ENCODE results near the gene NUMB.

Gene NUMB

GRCh38 chr14:73489481-73490175 is 31.3 kb upstream of the NUMB start:
- no peaks in the 10 kb centered on the region for H3K27me3 ChIP-seq (ENCODE audit: control insufficient read depth, insufficient read depth, low read length)
- no peaks in the 10 kb centered on the region for H3K79me2 ChIP-seq
- H3K4me1 ChIP-seq = peaks cover 14% of the 10 kb centered on the region
- no peaks in the 10 kb centered on the region for H3K9me3 ChIP-seq (ENCODE audit: control insufficient read depth, low read length)
- TF ChIP-seq CTCF (IDR thresholded peaks at IDR 0.05) = no peak
- no peak overlapping the region for H3K4me2 ChIP-seq (ENCODE audit: low read length)
- H2AFZ ChIP-seq = peak overlapping the region; percentile 98
- H3K4me3 ChIP-seq (ENCODE audit: low read depth, low read length) = no peak overlapping the region
- H3K27ac ChIP-seq = peak overlapping the region; percentile 22
- H3K36me3 ChIP-seq (ENCODE audit: control insufficient read depth, insufficient read depth, low read length) = no peaks in the 10 kb centered on the region
- H3K9ac ChIP-seq = no peak overlapping the region

GRCh38 chr14:73478684-73479083 is 20.3 kb upstream of the NUMB start:
- Histone ChIP-seq H3K27me3 (ENCODE audit: control insufficient read depth, insufficient read depth, low read length) (no peaks in the 10 kb centered on the region), H2AFZ (no peak overlapping the region), H3K9ac (no peak overlapping the region), H3K4me1 (no peaks in the 10 kb centered on the region), H3K4me3 (ENCODE audit: low read depth, low read length) (no peak overlapping the region), H3K4me2 (ENCODE audit: low read length) (no peak overlapping the region), H3K9me3 (ENCODE audit: control insufficient read depth, low read length) (no peaks in the 10 kb centered on the region), H3K27ac (no peak overlapping the region), H3K79me2 (no peaks in the 10 kb centered on the region), H3K36me3 (ENCODE audit: control insufficient read depth, insufficient read depth, low read length) (no peaks in the 10 kb centered on the region)
- no peak for TF ChIP-seq CTCF (IDR thresholded peaks at IDR 0.05)

- H3K4me1 ChIP-seq = no peaks in the 10 kb centered on the region
- no peaks in the 10 kb centered on the region for H3K79me2 ChIP-seq
- no peak overlapping the region for H3K4me3 ChIP-seq (ENCODE audit: low read depth, low read length)
- TF ChIP-seq CTCF (IDR thresholded peaks at IDR 0.05) = no peak
- H3K9me3 ChIP-seq (ENCODE audit: control insufficient read depth, low read length) = no peaks in the 10 kb centered on the region
- H3K9ac ChIP-seq = no peak overlapping the region
- no peak overlapping the region for H3K27ac ChIP-seq
- H3K27me3 ChIP-seq (ENCODE audit: control insufficient read depth, insufficient read depth, low read length) = no peaks in the 10 kb centered on the region
- no peaks in the 10 kb centered on the region for H3K36me3 ChIP-seq (ENCODE audit: control insufficient read depth, insufficient read depth, low read length)
- H2AFZ ChIP-seq = no peak overlapping the region
- H3K4me2 ChIP-seq (ENCODE audit: low read length) = no peak overlapping the region
Observed at GRCh38 chr14:73477618-73478266, 19.4 kb upstream of the NUMB start.

GRCh38 chr14:73476451-73476931 is 18.1 kb upstream of the NUMB start:
- H3K79me2 ChIP-seq = no peaks in the 10 kb centered on the region
- no peaks in the 10 kb centered on the region for H3K36me3 ChIP-seq (ENCODE audit: control insufficient read depth, insufficient read depth, low read length)
- no peaks in the 10 kb centered on the region for H3K27me3 ChIP-seq (ENCODE audit: control insufficient read depth, insufficient read depth, low read length)
- H3K9ac ChIP-seq = no peak overlapping the region
- no peaks in the 10 kb centered on the region for H3K9me3 ChIP-seq (ENCODE audit: control insufficient read depth, low read length)
- H3K4me2 ChIP-seq (ENCODE audit: low read length) = no peak overlapping the region
- no peak overlapping the region for H3K27ac ChIP-seq
- H3K4me3 ChIP-seq (ENCODE audit: low read depth, low read length) = no peak overlapping the region
- H2AFZ ChIP-seq = peak overlapping the region; percentile 19
- no peak for TF ChIP-seq CTCF (IDR thresholded peaks at IDR 0.05)
- H3K4me1 ChIP-seq = no peaks in the 10 kb centered on the region

Data from parathyroid adenoma (tissue), 2 donors.